Measurements from ENCODE around the gene TMEM178B. TPM values are rescaled to one million over a fixed set of nuclear protein-coding genes. Genes with fewer than 3 reads are reported as not detected.

The TMEM178B gene
- total RNA-seq, 1 experiment from 2014 or later, result not detected

DNA sequence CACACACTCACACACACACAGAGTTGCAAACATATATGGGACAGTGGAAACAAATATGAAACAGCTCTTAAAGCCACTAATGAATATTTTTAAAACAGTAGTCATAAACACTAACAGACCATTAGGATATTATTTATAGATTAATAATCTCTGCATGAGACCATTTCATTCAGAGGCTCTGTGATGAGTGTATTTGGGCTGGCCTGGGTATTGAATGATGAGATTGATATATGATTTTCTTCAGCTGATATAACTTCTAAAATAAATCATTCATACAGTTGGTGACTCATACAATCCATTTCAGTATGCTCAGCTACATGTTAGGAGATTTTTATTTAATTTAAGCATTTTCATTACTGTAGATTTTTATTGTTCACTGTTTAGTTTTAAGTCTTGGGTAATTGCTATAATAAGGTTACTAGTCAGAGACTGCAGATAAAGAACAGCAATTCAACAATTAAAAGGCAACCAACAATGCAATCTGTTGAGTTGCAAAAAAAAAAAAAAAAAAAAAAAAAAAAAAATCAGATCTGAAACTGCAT is 452.2 kb downstream of the TMEM178B start:
- POLR2A ChIA-PET, result no interaction called here
- no peaks in the 10 kb centered on the region for H3K9me3 Mint-ChIP-seq (ENCODE audit: unreplicated experiment)
- BruUV-seq (replicated peaks), result no TSS peak
- no peak for DNase-seq (ENCODE audit: unreplicated experiment)
- intact Hi-C loops (cut with micrococcal nuclease), result no loop called here
- H3K27me3 Mint-ChIP-seq (ENCODE audit: insufficient read depth, unreplicated experiment), result peaks cover 22% of the 10 kb centered on the region
- CTCF ChIA-PET, result interaction anchor here (0.6 to 2.1 kb wide), 2 partner anchors 8 to 725 kb away, joined by 3 to 9 read pairs; no protein-coding TSS in a partner anchor
- no peaks in the 10 kb centered on the region for H3K4me1 Mint-ChIP-seq (ENCODE audit: insufficient read depth, unreplicated experiment)
- H3K4me3 Mint-ChIP-seq (ENCODE audit: unreplicated experiment), result no peak overlapping the region
- TF ChIP-seq, protein P1, sequence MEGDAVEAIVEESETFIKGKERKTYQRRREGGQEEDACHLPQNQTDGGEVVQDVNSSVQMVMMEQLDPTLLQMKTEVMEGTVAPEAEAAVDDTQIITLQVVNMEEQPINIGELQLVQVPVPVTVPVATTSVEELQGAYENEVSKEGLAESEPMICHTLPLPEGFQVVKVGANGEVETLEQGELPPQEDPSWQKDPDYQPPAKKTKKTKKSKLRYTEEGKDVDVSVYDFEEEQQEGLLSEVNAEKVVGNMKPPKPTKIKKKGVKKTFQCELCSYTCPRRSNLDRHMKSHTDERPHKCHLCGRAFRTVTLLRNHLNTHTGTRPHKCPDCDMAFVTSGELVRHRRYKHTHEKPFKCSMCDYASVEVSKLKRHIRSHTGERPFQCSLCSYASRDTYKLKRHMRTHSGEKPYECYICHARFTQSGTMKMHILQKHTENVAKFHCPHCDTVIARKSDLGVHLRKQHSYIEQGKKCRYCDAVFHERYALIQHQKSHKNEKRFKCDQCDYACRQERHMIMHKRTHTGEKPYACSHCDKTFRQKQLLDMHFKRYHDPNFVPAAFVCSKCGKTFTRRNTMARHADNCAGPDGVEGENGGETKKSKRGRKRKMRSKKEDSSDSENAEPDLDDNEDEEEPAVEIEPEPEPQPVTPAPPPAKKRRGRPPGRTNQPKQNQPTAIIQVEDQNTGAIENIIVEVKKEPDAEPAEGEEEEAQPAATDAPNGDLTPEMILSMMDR (IDR thresholded peaks at IDR 0.05; ENCODE audit: unreplicated experiment), result no peak
- H3K27ac Mint-ChIP-seq (ENCODE audit: low read depth, unreplicated experiment), result no peak overlapping the region
- H3K36me3 Mint-ChIP-seq (ENCODE audit: insufficient read depth, unreplicated experiment), result no peaks in the 10 kb centered on the region

DNA sequence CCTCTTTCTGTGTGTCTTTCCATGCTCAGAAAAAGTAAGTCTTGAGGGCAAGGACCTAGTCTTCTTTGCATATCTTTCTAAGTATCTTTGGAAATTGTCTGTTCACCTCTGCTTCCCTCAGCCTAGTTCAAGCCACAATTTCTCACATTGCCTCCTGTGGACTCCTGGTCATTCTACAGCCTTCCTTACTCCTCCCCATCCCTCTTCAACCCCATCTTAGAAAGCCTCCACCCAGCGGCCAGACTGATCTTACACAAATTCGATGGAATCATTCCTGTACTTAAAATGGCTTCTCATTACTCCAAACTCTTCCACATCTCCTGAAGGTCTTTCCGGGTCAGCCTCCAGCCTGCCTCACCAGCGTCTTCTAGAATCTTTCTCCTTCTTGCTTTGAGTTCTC is 453.2 kb downstream of the TMEM178B start:
- no peaks in the 10 kb centered on the region for H3K9me3 Mint-ChIP-seq (ENCODE audit: unreplicated experiment)
- no peak overlapping the region for H3K4me3 Mint-ChIP-seq (ENCODE audit: unreplicated experiment)
- intact Hi-C loops (cut with micrococcal nuclease), result no loop called here
- TF ChIP-seq, protein P1 (IDR thresholded peaks at IDR 0.05; ENCODE audit: unreplicated experiment), result no peak
- H3K27me3 Mint-ChIP-seq (ENCODE audit: insufficient read depth, unreplicated experiment), result peaks cover 22% of the 10 kb centered on the region
- DNase-seq (ENCODE audit: unreplicated experiment), result no peak
- CTCF ChIA-PET, result no interaction called here
- no peak overlapping the region for H3K27ac Mint-ChIP-seq (ENCODE audit: low read depth, unreplicated experiment)
- H3K4me1 Mint-ChIP-seq (ENCODE audit: insufficient read depth, unreplicated experiment), result no peaks in the 10 kb centered on the region
- no TSS peak for BruUV-seq (replicated peaks)
- POLR2A ChIA-PET, result no interaction called here
- no peaks in the 10 kb centered on the region for H3K36me3 Mint-ChIP-seq (ENCODE audit: insufficient read depth, unreplicated experiment)

DNA sequence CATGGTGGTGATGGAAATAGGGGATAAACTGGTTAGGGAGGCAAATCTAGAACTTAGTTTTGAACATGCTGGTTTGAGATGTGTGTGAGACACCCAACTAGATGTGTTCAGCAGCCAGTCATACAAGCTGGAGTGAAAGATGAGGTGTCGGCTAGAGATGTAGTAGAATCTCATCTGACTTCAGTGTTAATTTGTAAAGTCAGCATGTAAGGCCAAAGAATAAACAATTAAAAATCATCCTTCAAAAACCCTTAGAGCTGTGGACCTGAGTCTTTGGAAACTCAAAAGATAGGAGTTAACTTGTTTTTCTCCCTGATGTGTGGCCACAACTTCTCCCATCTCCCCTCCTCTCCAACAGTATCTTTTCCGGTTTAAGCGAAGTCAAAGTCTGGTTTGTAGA is 454.5 kb downstream of the TMEM178B start:
- CTCF ChIA-PET, result interaction anchor here (0.5 to 0.6 kb wide), 3 partner anchors 79 to 725 kb away, joined by 3 to 4 read pairs (median 3); no protein-coding TSS in a partner anchor
- Mint-ChIP-seq H3K27ac (ENCODE audit: low read depth, unreplicated experiment) (no peak overlapping the region), H3K27me3 (ENCODE audit: insufficient read depth, unreplicated experiment) (peaks cover 22% of the 10 kb centered on the region), H3K9me3 (ENCODE audit: unreplicated experiment) (no peaks in the 10 kb centered on the region), H3K4me3 (ENCODE audit: unreplicated experiment) (no peak overlapping the region), H3K36me3 (ENCODE audit: insufficient read depth, unreplicated experiment) (no peaks in the 10 kb centered on the region), H3K4me1 (ENCODE audit: insufficient read depth, unreplicated experiment) (no peaks in the 10 kb centered on the region)
- DNase-seq (ENCODE audit: unreplicated experiment), result no peak
- POLR2A ChIA-PET, result no interaction called here
- BruUV-seq (replicated peaks), result no TSS peak
- TF ChIP-seq, protein P1 (IDR thresholded peaks at IDR 0.05; ENCODE audit: unreplicated experiment), result no peak
- intact Hi-C loops (cut with micrococcal nuclease), result no loop called here

Other genes starting within 250 kb of the TMEM178B start
- 32.2 and 33.7 TPM in 2 replicates for gene BRAF, start 149.1 kb upstream of the TMEM178B start, total RNA-seq (2022)
- 49.7 and 58.6 TPM in 2 replicates for gene MRPS33, start 59.1 kb upstream of the TMEM178B start, total RNA-seq (2022)